Measurements from ENCODE around the gene CARD18. TPM values are rescaled to one million over a fixed set of nuclear protein-coding genes. Genes with fewer than 3 reads are reported as not detected.

CARD18 gene
- total RNA-seq, 4 donors from 2014 or later, result 1.2 TPM; not detected in 3

DNA sequence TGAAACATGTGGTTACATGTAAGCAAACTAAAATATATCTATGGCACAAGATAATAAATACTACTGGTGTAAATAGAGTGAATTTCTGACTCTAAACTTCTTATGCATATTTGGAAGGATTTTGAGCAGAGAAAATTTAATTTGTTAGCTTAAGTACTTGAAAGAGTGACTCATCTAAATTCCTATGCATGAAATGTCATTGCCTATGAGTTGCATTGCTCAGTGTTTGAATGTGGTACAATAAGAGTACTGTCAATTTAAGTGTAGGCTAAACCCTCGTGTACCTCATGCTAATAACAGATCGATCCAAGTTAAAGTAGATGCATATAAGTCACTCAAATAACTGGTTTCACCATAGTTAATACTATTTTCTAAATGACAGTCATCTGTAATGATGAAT is 5.3 kb upstream of the CARD18 start:
- Histone ChIP-seq H3K36me3 (no peaks in the 10 kb centered on the region), H3K9me3 (no peaks in the 10 kb centered on the region), H3K27ac (no peak overlapping the region), H3K4me3 (no peak overlapping the region), H3K27me3 (no peaks in the 10 kb centered on the region), H3K4me1 (peaks cover 0 to 19% (median 0%) of the 10 kb centered on the region in 3 donors)
- 25 to 42% methylated on average over 2 of the region's 2 CpGs for WGBS, 2 donors
- no peak for DNase-seq
- TF ChIP-seq POLR2A (IDR thresholded peaks at IDR 0.05), result no peak
- TF ChIP-seq CTCF (IDR thresholded peaks at IDR 0.05), result no peak
- intact Hi-C loops (cut with DNase I), result no loop called here

- Histone ChIP-seq H3K27me3 (no peaks in the 10 kb centered on the region), H3K4me3 (no peak overlapping the region), H3K9me3 (no peaks in the 10 kb centered on the region), H3K27ac (peak overlapping the region in 3 of 4 donors; percentile 10 to 67 (median 42)), H3K4me1 (peaks cover 0 to 4% (median 0%) of the 10 kb centered on the region in 3 donors), H3K36me3 (no peaks in the 10 kb centered on the region)
- WGBS, 2 donors, result 75 to 81% methylated on average over 1 of the region's 1 CpG
- intact Hi-C loops (cut with DNase I), result no loop called here
- TF ChIP-seq POLR2A (IDR thresholded peaks at IDR 0.05) (no peak), CTCF (IDR thresholded peaks at IDR 0.05) (no peak)
- no peak for DNase-seq
These were observed 2.6 kb upstream of the CARD18 start for GRCh38 chr11:105142167-105142566.

GRCh38 chr11:105137286-105137685 is 2.3 kb downstream of the CARD18 start:
- H3K27ac ChIP-seq, result no peak overlapping the region
- H3K4me1 ChIP-seq, result peaks cover 0 to 5% (median 0%) of the 10 kb centered on the region in 3 donors
- H3K36me3 ChIP-seq, result no peaks in the 10 kb centered on the region
- intact Hi-C loops (cut with DNase I), result no loop called here
- TF ChIP-seq POLR2A (IDR thresholded peaks at IDR 0.05) (no peak), CTCF (IDR thresholded peaks at IDR 0.05) (no peak)
- no peak for DNase-seq
- 40 to 69% methylated on average over 1 of the region's 1 CpG for WGBS, 2 donors
- no peaks in the 10 kb centered on the region for H3K9me3 ChIP-seq
- no peak overlapping the region for H3K4me3 ChIP-seq
- H3K27me3 ChIP-seq, result no peaks in the 10 kb centered on the region

DNA sequence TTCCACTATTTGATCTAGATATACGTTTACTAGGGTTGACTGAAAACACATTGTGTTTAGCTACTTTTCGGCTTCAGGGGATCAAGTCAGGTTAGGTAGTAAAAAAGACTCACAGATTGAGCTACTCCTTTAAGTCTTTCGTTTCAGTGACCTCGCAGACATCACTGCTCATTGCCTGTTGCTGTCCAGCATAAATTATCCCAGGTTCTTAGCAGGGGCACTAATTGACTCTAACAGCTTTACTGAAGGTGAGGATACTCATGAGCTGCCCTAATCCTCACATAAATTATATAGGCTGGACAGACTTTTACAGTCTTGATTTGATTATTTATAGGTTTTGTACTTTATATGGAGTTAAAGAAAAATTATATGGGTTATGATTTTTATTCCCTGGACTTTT is 3.7 kb downstream of the CARD18 start:
- 82 to 90% methylated on average over 4 of the region's 4 CpGs for WGBS, 2 donors
- intact Hi-C loops (cut with DNase I), result no loop called here
- no peak for DNase-seq
- Histone ChIP-seq H3K4me1 (peaks cover 0 to 5% (median 0%) of the 10 kb centered on the region in 3 donors), H3K27ac (no peak overlapping the region), H3K4me3 (no peak overlapping the region), H3K36me3 (no peaks in the 10 kb centered on the region), H3K9me3 (peaks cover 0 to 8% (median 3%) of the 10 kb centered on the region in 3 donors), H3K27me3 (no peaks in the 10 kb centered on the region)
- TF ChIP-seq POLR2A (IDR thresholded peaks at IDR 0.05), result no peak
- no peak for TF ChIP-seq CTCF (IDR thresholded peaks at IDR 0.05)

DNA sequence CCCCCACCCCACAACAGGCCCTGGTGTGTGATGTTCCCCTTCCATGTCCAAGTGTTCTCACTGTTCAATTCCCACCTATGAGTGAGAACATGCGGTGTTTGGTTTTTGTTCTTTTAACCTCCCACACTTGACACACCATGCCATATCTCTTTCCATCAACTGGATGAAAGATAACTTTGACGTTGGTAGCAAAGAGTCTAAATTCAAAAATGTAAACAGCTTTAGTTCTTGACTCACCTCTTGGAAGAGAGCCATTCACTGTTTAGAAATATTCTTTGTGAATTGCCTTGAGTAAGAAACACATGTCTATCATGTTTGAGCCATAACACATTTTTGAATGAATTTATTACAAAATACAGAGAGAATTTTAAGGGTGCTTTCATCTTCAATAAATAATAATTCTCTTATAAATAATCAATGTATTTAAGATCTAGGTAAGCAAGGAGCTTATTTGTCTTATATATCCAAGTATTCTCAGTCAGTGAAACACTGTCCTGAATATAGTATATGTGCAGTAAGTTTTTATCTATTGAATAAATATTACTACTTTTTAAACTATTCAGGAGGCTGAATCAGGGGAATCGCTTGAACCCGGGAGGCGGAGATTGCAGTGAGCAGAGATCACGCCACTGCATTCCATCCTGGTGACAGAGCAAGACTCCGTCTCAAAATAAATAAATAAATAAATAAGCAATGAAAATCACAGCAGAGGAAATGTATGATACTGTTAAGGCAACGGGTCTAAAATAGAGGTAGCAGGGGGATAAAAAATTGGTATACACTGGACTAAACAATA is 6.7 kb downstream of the CARD18 start:
- no peaks in the 10 kb centered on the region for H3K27me3 ChIP-seq
- H3K9me3 ChIP-seq, result peaks cover 0 to 9% (median 8%) of the 10 kb centered on the region in 3 donors
- intact Hi-C loops (cut with DNase I), result no loop called here
- peaks cover 0 to 5% (median 4%) of the 10 kb centered on the region in 3 donors for H3K4me1 ChIP-seq
- H3K36me3 ChIP-seq, result no peaks in the 10 kb centered on the region
- H3K4me3 ChIP-seq, result no peak overlapping the region
- DNase-seq, result no peak
- TF ChIP-seq CTCF (IDR thresholded peaks at IDR 0.05) (no peak), POLR2A (IDR thresholded peaks at IDR 0.05) (no peak)
- no peak overlapping the region for H3K27ac ChIP-seq
- WGBS, 2 donors, result 72 to 76% methylated on average over 7 to 8 of the region's 8 CpGs

Data from esophagus squamous epithelium (tissue), 5 donors.